ENCODE results near the gene UBE2N.

The UBE2N gene

GRCh38 chr12:93366422-93366821 lies 75.3 kb downstream of the UBE2N start:
- no peaks in the 10 kb centered on the region for H3K36me3 ChIP-seq (ENCODE audit: control insufficient read depth, insufficient read depth, low read length)
- H3K4me3 ChIP-seq (ENCODE audit: low read length): no peak overlapping the region
- no peaks in the 10 kb centered on the region for H3K27me3 ChIP-seq (ENCODE audit: control insufficient read depth, insufficient read depth, low read length)
- H3K9ac ChIP-seq (ENCODE audit: low read length): no peak overlapping the region
- no peak overlapping the region for H3K27ac ChIP-seq (ENCODE audit: low read depth, low read length)
- H3K4me1 ChIP-seq (ENCODE audit: control insufficient read depth, insufficient read depth, low read length): no peaks in the 10 kb centered on the region

GRCh38 chr12:93365616-93366405 lies 75.9 kb downstream of the UBE2N start:
- Histone ChIP-seq H3K27me3 (ENCODE audit: control insufficient read depth, insufficient read depth, low read length) (no peaks in the 10 kb centered on the region), H3K27ac (ENCODE audit: low read depth, low read length) (no peak overlapping the region), H3K4me1 (ENCODE audit: control insufficient read depth, insufficient read depth, low read length) (no peaks in the 10 kb centered on the region), H3K9ac (ENCODE audit: low read length) (no peak overlapping the region), H3K4me3 (ENCODE audit: low read length) (no peak overlapping the region), H3K36me3 (ENCODE audit: control insufficient read depth, insufficient read depth, low read length) (no peaks in the 10 kb centered on the region)

- H3K27ac ChIP-seq (ENCODE audit: low read depth, low read length): no peak overlapping the region
- no peaks in the 10 kb centered on the region for H3K27me3 ChIP-seq (ENCODE audit: control insufficient read depth, insufficient read depth, low read length)
- no peak overlapping the region for H3K9ac ChIP-seq (ENCODE audit: low read length)
- H3K4me1 ChIP-seq (ENCODE audit: control insufficient read depth, insufficient read depth, low read length): no peaks in the 10 kb centered on the region
- no peaks in the 10 kb centered on the region for H3K36me3 ChIP-seq (ENCODE audit: control insufficient read depth, insufficient read depth, low read length)
- H3K4me3 ChIP-seq (ENCODE audit: low read length): no peak overlapping the region
Measured at GRCh38 chr12:93363841-93364297, 77.9 kb downstream of the UBE2N start.

GRCh38 chr12:93361151-93361919 lies 80.4 kb downstream of the UBE2N start:
- Histone ChIP-seq H3K4me1 (ENCODE audit: control insufficient read depth, insufficient read depth, low read length) (no peaks in the 10 kb centered on the region), H3K27me3 (ENCODE audit: control insufficient read depth, insufficient read depth, low read length) (no peaks in the 10 kb centered on the region), H3K36me3 (ENCODE audit: control insufficient read depth, insufficient read depth, low read length) (no peaks in the 10 kb centered on the region), H3K4me3 (ENCODE audit: low read length) (no peak overlapping the region), H3K27ac (ENCODE audit: low read depth, low read length) (no peak overlapping the region), H3K9ac (ENCODE audit: low read length) (no peak overlapping the region)

GRCh38 chr12:93360688-93361087 lies 81.1 kb downstream of the UBE2N start:
- no peaks in the 10 kb centered on the region for H3K4me1 ChIP-seq (ENCODE audit: control insufficient read depth, insufficient read depth, low read length)
- H3K36me3 ChIP-seq (ENCODE audit: control insufficient read depth, insufficient read depth, low read length): no peaks in the 10 kb centered on the region
- no peaks in the 10 kb centered on the region for H3K27me3 ChIP-seq (ENCODE audit: control insufficient read depth, insufficient read depth, low read length)
- no peak overlapping the region for H3K9ac ChIP-seq (ENCODE audit: low read length)
- H3K27ac ChIP-seq (ENCODE audit: low read depth, low read length): no peak overlapping the region
- H3K4me3 ChIP-seq (ENCODE audit: low read length): no peak overlapping the region

- Histone ChIP-seq H3K27me3 (ENCODE audit: control insufficient read depth, insufficient read depth, low read length) (no peaks in the 10 kb centered on the region), H3K4me3 (ENCODE audit: low read length) (no peak overlapping the region), H3K27ac (ENCODE audit: low read depth, low read length) (no peak overlapping the region), H3K9ac (ENCODE audit: low read length) (no peak overlapping the region), H3K36me3 (ENCODE audit: control insufficient read depth, insufficient read depth, low read length) (no peaks in the 10 kb centered on the region), H3K4me1 (ENCODE audit: control insufficient read depth, insufficient read depth, low read length) (no peaks in the 10 kb centered on the region)
Measured at GRCh38 chr12:93358821-93359220, 82.9 kb downstream of the UBE2N start.

GRCh38 chr12:93358058-93358457 lies 83.7 kb downstream of the UBE2N start:
- no peak overlapping the region for H3K9ac ChIP-seq (ENCODE audit: low read length)
- no peaks in the 10 kb centered on the region for H3K4me1 ChIP-seq (ENCODE audit: control insufficient read depth, insufficient read depth, low read length)
- no peaks in the 10 kb centered on the region for H3K36me3 ChIP-seq (ENCODE audit: control insufficient read depth, insufficient read depth, low read length)
- H3K4me3 ChIP-seq (ENCODE audit: low read length): no peak overlapping the region
- no peaks in the 10 kb centered on the region for H3K27me3 ChIP-seq (ENCODE audit: control insufficient read depth, insufficient read depth, low read length)
- no peak overlapping the region for H3K27ac ChIP-seq (ENCODE audit: low read depth, low read length)

- Histone ChIP-seq H3K9ac (ENCODE audit: low read length) (no peak overlapping the region), H3K27ac (ENCODE audit: low read depth, low read length) (no peak overlapping the region), H3K4me1 (ENCODE audit: control insufficient read depth, insufficient read depth, low read length) (no peaks in the 10 kb centered on the region), H3K36me3 (ENCODE audit: control insufficient read depth, insufficient read depth, low read length) (no peaks in the 10 kb centered on the region), H3K27me3 (ENCODE audit: control insufficient read depth, insufficient read depth, low read length) (no peaks in the 10 kb centered on the region), H3K4me3 (ENCODE audit: low read length) (no peak overlapping the region)
Measured at GRCh38 chr12:93356214-93356613, 85.5 kb downstream of the UBE2N start.
